22Rv1 (cell line): Measurements from ENCODE around the gene MPRIP.

Experiments used
- H3K27ac ChIP-seq: fragments of 450-650 bp; 2 replicates; pipeline ENCODE4 v1.5.1; 2017
- ZFX ChIP-seq: fragments of 450-650 bp; IDR thresholded peaks from 2 replicates; pipeline ENCODE4 v1.6.1; 2017; ENCODE audit warnings: antibody characterized with exemption, borderline replicate concordance
- TF ChIP-seq, protein P1 (sequence below): fragments of 450-650 bp; IDR thresholded peaks from 2 replicates; pipeline ENCODE4 v1.5.1; 2017; ENCODE audit warnings: mild to moderate bottlenecking

The MPRIP gene

GRCh38 chr17:17105976-17106375 is 63.7 kb downstream of the MPRIP start:
- H3K27ac ChIP-seq: no peak overlapping the region
- TF ChIP-seq ZFX: no peak
- TF ChIP-seq, protein P1, sequence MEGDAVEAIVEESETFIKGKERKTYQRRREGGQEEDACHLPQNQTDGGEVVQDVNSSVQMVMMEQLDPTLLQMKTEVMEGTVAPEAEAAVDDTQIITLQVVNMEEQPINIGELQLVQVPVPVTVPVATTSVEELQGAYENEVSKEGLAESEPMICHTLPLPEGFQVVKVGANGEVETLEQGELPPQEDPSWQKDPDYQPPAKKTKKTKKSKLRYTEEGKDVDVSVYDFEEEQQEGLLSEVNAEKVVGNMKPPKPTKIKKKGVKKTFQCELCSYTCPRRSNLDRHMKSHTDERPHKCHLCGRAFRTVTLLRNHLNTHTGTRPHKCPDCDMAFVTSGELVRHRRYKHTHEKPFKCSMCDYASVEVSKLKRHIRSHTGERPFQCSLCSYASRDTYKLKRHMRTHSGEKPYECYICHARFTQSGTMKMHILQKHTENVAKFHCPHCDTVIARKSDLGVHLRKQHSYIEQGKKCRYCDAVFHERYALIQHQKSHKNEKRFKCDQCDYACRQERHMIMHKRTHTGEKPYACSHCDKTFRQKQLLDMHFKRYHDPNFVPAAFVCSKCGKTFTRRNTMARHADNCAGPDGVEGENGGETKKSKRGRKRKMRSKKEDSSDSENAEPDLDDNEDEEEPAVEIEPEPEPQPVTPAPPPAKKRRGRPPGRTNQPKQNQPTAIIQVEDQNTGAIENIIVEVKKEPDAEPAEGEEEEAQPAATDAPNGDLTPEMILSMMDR: no peak

- no peak for TF ChIP-seq ZFX
- TF ChIP-seq, protein P1: no peak
- H3K27ac ChIP-seq: no peak overlapping the region
These were observed 64.5 kb downstream of the MPRIP start for GRCh38 chr17:17106756-17107155.

GRCh38 chr17:17107281-17107680 is 65.0 kb downstream of the MPRIP start:
- TF ChIP-seq ZFX: no peak
- TF ChIP-seq, protein P1: no peak
- no peak overlapping the region for H3K27ac ChIP-seq

DNA sequence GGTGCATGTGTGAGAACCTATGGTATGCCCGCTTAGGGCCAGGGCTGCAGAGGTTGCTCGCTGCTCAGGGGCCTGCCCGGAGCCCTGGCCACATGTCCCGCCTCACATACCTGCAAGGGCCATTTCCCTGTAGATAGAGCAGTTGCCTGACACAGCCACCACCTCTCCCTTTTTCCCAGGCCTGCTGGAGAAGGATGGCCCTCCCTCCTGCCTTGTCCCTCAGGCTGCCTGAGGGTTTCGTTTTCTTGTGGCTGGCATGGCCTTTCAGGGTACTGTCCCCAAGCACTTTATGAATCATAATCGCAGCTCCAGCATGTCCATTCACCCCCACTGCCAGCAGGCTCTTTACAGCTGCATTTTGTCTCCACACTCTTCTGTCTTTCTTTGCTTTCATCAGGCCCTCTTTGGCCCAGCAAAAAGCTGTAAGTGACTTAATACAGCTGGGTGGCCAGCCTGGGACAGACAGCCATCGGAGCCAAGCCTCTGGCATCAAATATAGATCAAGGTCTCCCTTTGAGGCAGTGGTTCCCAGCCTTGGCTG is 65.7 kb downstream of the MPRIP start:
- no peak overlapping the region for H3K27ac ChIP-seq
- TF ChIP-seq, protein P1: no peak
- no peak for TF ChIP-seq ZFX

DNA sequence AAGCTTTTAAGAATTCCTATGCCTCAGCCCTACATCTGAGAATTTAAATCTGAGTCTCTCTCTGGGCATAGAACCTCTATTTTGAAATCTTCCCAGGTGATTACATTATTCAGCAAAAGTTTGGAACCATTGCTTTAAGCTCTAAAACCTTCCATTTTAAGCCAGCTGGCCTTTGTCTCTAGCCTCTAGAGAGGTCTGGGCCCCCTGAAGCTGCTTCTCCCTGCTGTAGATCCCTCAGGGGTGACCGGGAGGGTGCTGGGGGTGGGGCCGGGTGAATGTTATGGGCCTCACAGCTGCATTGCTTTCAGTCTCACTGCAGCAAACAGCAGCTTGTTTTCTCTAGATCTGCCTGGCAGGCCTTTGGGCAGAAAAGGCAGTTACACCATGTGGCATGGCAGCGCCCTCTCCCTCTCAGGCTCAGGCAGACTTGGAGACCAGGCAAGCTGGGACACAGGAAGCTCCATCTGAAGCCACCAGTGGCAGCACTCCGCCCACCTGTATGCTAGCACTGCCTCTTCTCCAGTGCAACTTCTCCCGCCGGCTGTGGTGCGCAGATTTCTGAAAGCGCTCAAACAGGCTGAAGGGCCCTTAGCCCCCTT is 66.3 kb downstream of the MPRIP start:
- H3K27ac ChIP-seq: no peak overlapping the region
- TF ChIP-seq, protein P1: no peak
- no peak for TF ChIP-seq ZFX

GRCh38 chr17:17109256-17109655 is 67.0 kb downstream of the MPRIP start:
- TF ChIP-seq ZFX: no peak
- TF ChIP-seq, protein P1: no peak
- H3K27ac ChIP-seq: no peak overlapping the region

DNA sequence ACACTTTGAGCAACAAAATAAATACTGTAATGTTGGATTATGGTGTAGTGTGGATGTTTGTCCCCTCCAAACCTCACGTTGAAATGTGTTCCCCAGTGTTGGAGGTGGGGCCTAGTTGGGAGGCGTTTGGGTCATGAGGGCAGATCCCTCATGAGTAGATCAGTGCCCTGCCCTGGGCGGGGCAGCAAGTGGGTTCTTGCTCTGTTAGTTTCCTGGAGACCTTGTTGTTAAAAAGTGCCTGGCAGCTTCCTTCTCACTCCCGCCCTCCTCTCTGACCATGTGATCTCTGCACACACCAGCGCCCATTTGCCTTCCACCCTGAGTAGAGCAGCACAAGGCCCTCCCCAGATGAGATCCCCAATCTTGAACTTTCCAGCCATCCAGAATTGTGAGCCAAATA is 67.7 kb downstream of the MPRIP start:
- TF ChIP-seq ZFX: no peak
- TF ChIP-seq, protein P1: no peak
- H3K27ac ChIP-seq: no peak overlapping the region
